ENCODE data around the gene LCN12. TPM values are rescaled to one million over a fixed set of nuclear protein-coding genes. Genes with fewer than 3 reads are reported as not detected.
A peak's percentile ranks its signal among the peaks of the same experiment; 100 is the strongest.

The LCN12 gene
- total RNA-seq, 1 donor from 2014 or later: 1.5 TPM

GRCh38 chr9:136995362-136995761 lies 43.3 kb downstream of the LCN12 start:
- TF ChIP-seq CTCF (IDR thresholded peaks at IDR 0.05; ENCODE audit: unreplicated experiment): no peak
- no peak overlapping the region for H3K27ac Mint-ChIP-seq (ENCODE audit: unreplicated experiment)

GRCh38 chr9:136995772-136996311 lies 43.8 kb downstream of the LCN12 start:
- Mint-ChIP-seq H3K4me3 (ENCODE audit: unreplicated experiment) (no peak overlapping the region), H3K27ac (ENCODE audit: unreplicated experiment) (no peak overlapping the region), H3K4me1 (ENCODE audit: unreplicated experiment) (peaks cover 6% of the 10 kb centered on the region), H3K36me3 (ENCODE audit: low read depth, unreplicated experiment) (peaks cover 5% of the 10 kb centered on the region), H3K27me3 (ENCODE audit: unreplicated experiment) (peaks cover 14% of the 10 kb centered on the region), H3K9me3 (ENCODE audit: unreplicated experiment) (no peaks in the 10 kb centered on the region)
- TF ChIP-seq CTCF (IDR thresholded peaks at IDR 0.05; ENCODE audit: unreplicated experiment): no peak
- no peak for DNase-seq (ENCODE audit: low spot score)

More at GRCh38 chr9:136995362-136995761, 43.3 kb downstream of the LCN12 start:
- Mint-ChIP-seq H3K9me3 (ENCODE audit: unreplicated experiment) (no peaks in the 10 kb centered on the region), H3K4me3 (ENCODE audit: unreplicated experiment) (no peak overlapping the region), H3K36me3 (ENCODE audit: low read depth, unreplicated experiment) (peaks cover 10% of the 10 kb centered on the region), H3K27me3 (ENCODE audit: unreplicated experiment) (peaks cover 16% of the 10 kb centered on the region), H3K4me1 (ENCODE audit: unreplicated experiment) (peaks cover 6% of the 10 kb centered on the region)
- no peak for DNase-seq (ENCODE audit: low spot score)

- H3K36me3 Mint-ChIP-seq (ENCODE audit: low read depth, unreplicated experiment): peaks cover 4% of the 10 kb centered on the region
- DNase-seq (ENCODE audit: low spot score): no peak
- peaks cover 6% of the 10 kb centered on the region for H3K4me1 Mint-ChIP-seq (ENCODE audit: unreplicated experiment)
- H3K27me3 Mint-ChIP-seq (ENCODE audit: unreplicated experiment): peaks cover 10% of the 10 kb centered on the region
- H3K4me3 Mint-ChIP-seq (ENCODE audit: unreplicated experiment): no peak within 1 kb of the TSS
- H3K27ac Mint-ChIP-seq (ENCODE audit: unreplicated experiment): no peak within 1 kb of the TSS
- no peak for TF ChIP-seq CTCF (IDR thresholded peaks at IDR 0.05; ENCODE audit: unreplicated experiment)
- H3K9me3 Mint-ChIP-seq (ENCODE audit: unreplicated experiment): no peaks in the 10 kb centered on the region
Measured at GRCh38 chr9:136996361-136997292, 44.6 kb downstream of the LCN12 start, which contains the start of gene CLIC3. TSS of gene CLIC3 (minus strand) at chr9:136996568. CDS start at chr9:136996543, 25 bp downstream.

GRCh38 chr9:136997371-136997770 lies 45.3 kb downstream of the LCN12 start:
- H3K27me3 Mint-ChIP-seq (ENCODE audit: unreplicated experiment): peaks cover 9% of the 10 kb centered on the region
- TF ChIP-seq CTCF (IDR thresholded peaks at IDR 0.05; ENCODE audit: unreplicated experiment): no peak
- no peak overlapping the region for H3K27ac Mint-ChIP-seq (ENCODE audit: unreplicated experiment)
- no peak overlapping the region for H3K4me3 Mint-ChIP-seq (ENCODE audit: unreplicated experiment)
- peaks cover 4% of the 10 kb centered on the region for H3K36me3 Mint-ChIP-seq (ENCODE audit: low read depth, unreplicated experiment)
- DNase-seq (ENCODE audit: low spot score): no peak
- H3K4me1 Mint-ChIP-seq (ENCODE audit: unreplicated experiment): peaks cover 6% of the 10 kb centered on the region
- H3K9me3 Mint-ChIP-seq (ENCODE audit: unreplicated experiment): no peaks in the 10 kb centered on the region

GRCh38 chr9:136997830-136998234 lies 45.8 kb downstream of the LCN12 start:
- Mint-ChIP-seq H3K9me3 (ENCODE audit: unreplicated experiment) (no peaks in the 10 kb centered on the region), H3K27me3 (ENCODE audit: unreplicated experiment) (peaks cover 9% of the 10 kb centered on the region), H3K27ac (ENCODE audit: unreplicated experiment) (peak overlapping the region; percentile 31), H3K4me3 (ENCODE audit: unreplicated experiment) (no peak overlapping the region), H3K4me1 (ENCODE audit: unreplicated experiment) (peaks cover 6% of the 10 kb centered on the region), H3K36me3 (ENCODE audit: low read depth, unreplicated experiment) (peaks cover 4% of the 10 kb centered on the region)
- no peak for DNase-seq (ENCODE audit: low spot score)
- TF ChIP-seq CTCF (IDR thresholded peaks at IDR 0.05; ENCODE audit: unreplicated experiment): no peak

All from endothelial cell (in vitro differentiated cells).